Panc1 (cell line): Measurements from ENCODE around the gene MLX. TPM values are rescaled to one million over a fixed set of nuclear protein-coding genes. Genes with fewer than 3 reads are reported as not detected.
"Not testable (repeated sequence)": the region's sequence is repeated elsewhere in the genome, so short reads cannot be mapped to it uniquely, and the experiment has no call there.

Experiments used
- ATAC-seq: fragments of 200-7000 bp; cut with Tn5 transposase; 2 replicates; pipeline ENCODE4 v1.9.1; 2020; ENCODE audit warnings: mild to moderate bottlenecking, moderate library complexity
- BruUV-seq: library from RNA; stranded (reverse); fragments of 400-500 nt; replicated peaks from 2 replicates; lab custom pipeline; 2021; lab: Mats Ljungman, UMichigan
- CTCF ChIA-PET: fragments of 300-600 bp; sonication (Branson Sonifier 250); formaldehyde crosslinking; loops from one replicate; lab custom pipeline; 2022; ENCODE audit warnings: antibody characterized with exemption; lab: Charles Lee
- POLR2A ChIA-PET: fragments of 300-600 bp; sonication (Branson Sonifier 250); formaldehyde crosslinking; loops from one replicate; lab custom pipeline; 2022; ENCODE audit warnings: antibody characterized with exemption; lab: Charles Lee
- DNase-seq: peaks from one replicate; pipeline ENCODE4 v3.0.0-alpha.2; 2010; ENCODE audit warnings: low read depth, low spot score
- H3K27ac ChIP-seq: 2 replicates; pipeline ENCODE4 v1.5.1; 2011; ENCODE audit warnings: mild to moderate bottlenecking, low read length, inconsistent platforms
- H3K27me3 ChIP-seq: fragments of 200-500 bp; sonication (Bioruptor generic); 2 replicates; pipeline ENCODE4 v1.6.0; 2014; ENCODE audit warnings: low read length, inconsistent platforms; ENCODE audit not compliant: control insufficient read depth, insufficient read depth
- H3K36me3 ChIP-seq: fragments of 200-500 bp; sonication (Bioruptor generic); 2 replicates; pipeline ENCODE4 v1.5.1; 2014; ENCODE audit warnings: inconsistent platforms, mild to moderate bottlenecking, low read length, moderate library complexity; ENCODE audit not compliant: control insufficient read depth, insufficient read depth
- H3K4me1 ChIP-seq: 2 replicates; pipeline ENCODE4 v1.5.1; 2011; ENCODE audit warnings: inconsistent platforms, mild to moderate bottlenecking, low read length, moderate library complexity; ENCODE audit not compliant: control insufficient read depth, insufficient read depth
- H3K4me3 ChIP-seq, 2 experiments: 2 replicates each; pipeline ENCODE4 v1.5.1; 2011 to 2012; ENCODE audit warnings: low read depth in 2 of 2, low read length in 2 of 2, mild to moderate bottlenecking in 2 of 2, inconsistent platforms in 1 of 2, moderate library complexity in 1 of 2
- H3K9me3 ChIP-seq: fragments of 200-500 bp; sonication (Bioruptor generic); 2 replicates; pipeline ENCODE4 v1.5.1; 2014; ENCODE audit warnings: low read depth, mild to moderate bottlenecking, inconsistent platforms, low read length, moderate library complexity; ENCODE audit not compliant: control insufficient read depth, insufficient read depth
- in situ Hi-C: cut with HindIII; loops from 2 replicates; pipeline ENCODE4 v1.10.0; 2016; ENCODE audit warnings: low sequenced_read_pairs, low pct_unique_long_range_greater_than_20kb
- intact Hi-C: fragments of 100-400 bp; cut with micrococcal nuclease; formaldehyde crosslinking; loops from one replicate; pipeline ENCODE4 v1.10.0; 2022; ENCODE audit not compliant: unreplicated experiment
- total RNA-seq: library from RNA; stranded (reverse); gene quantifications from one replicate; pipeline ENCODE4 v1.2.1, GENCODE V29; 2021; ENCODE audit not compliant: unreplicated experiment

MLX gene
- total RNA-seq, 1 experiment from 2014 or later, result 35.8 TPM

- H3K36me3 ChIP-seq, in situ Hi-C loops, intact Hi-C loops, H3K27me3 ChIP-seq, BruUV-seq, H3K9me3 ChIP-seq, H3K4me3 ChIP-seq, ATAC-seq, DNase-seq, CTCF ChIA-PET, H3K27ac ChIP-seq: not testable (repeated sequence)
- POLR2A ChIA-PET, result interaction anchor here (1.0 kb wide), 1 partner anchor 14 kb away, joined by 4 read pairs; no protein-coding TSS in a partner anchor
- peaks cover 14% of the 10 kb centered on the region for H3K4me1 ChIP-seq
These were observed 55.1 kb downstream of the MLX start for GRCh38 chr17:42621987-42622386.

Other genes with a start within 250 kb of the MLX start
- gene STAT3, start 178.7 kb upstream of the MLX start, total RNA-seq, result 287 TPM
- gene CAVIN1, start 143.8 kb upstream of the MLX start, total RNA-seq, result 315 TPM
- 53.4 TPM for gene ATP6V0A1, start 108.2 kb upstream of the MLX start, total RNA-seq
- gene NAGLU, start 30.9 kb upstream of the MLX start, total RNA-seq, result 33.5 TPM
- gene HSD17B1, start 14.2 kb upstream of the MLX start, total RNA-seq, result 5.4 TPM
- 76.7 TPM for gene COASY, start 5.0 kb upstream of the MLX start, total RNA-seq
- 19.2 TPM for gene PSMC3IP, start 10.6 kb downstream of the MLX start, total RNA-seq
- gene RETREG3, start 42.3 kb downstream of the MLX start, total RNA-seq, result 42.3 TPM
- 99.8 TPM for gene TUBG1, start 42.6 kb downstream of the MLX start, total RNA-seq
- 25.5 TPM for gene TUBG2, start 92.2 kb downstream of the MLX start, total RNA-seq
- gene PLEKHH3, start 109.9 kb downstream of the MLX start, total RNA-seq, result 32.2 TPM
- 1.9 TPM for gene CCR10, start 114.7 kb downstream of the MLX start, total RNA-seq
- gene CNTNAP1, start 115.4 kb downstream of the MLX start, total RNA-seq, result 20.4 TPM
- gene EZH1, start 177.9 kb downstream of the MLX start, total RNA-seq, result 17.7 TPM
- 1.1 TPM for gene RAMP2, start 194.1 kb downstream of the MLX start, total RNA-seq
- 37.7 TPM for gene VPS25, start 206.3 kb downstream of the MLX start, total RNA-seq
- 3.5 TPM for gene WNK4, start 213.5 kb downstream of the MLX start, total RNA-seq
- 48.8 TPM for gene COA3, start 231.6 kb downstream of the MLX start, total RNA-seq
- gene CNTD1, start 231.8 kb downstream of the MLX start, total RNA-seq, result 0.13 TPM